Aorta (tissue), 5 donors: ENCODE results near the gene PURB. TPM values are rescaled to one million over a fixed set of nuclear protein-coding genes. Genes with fewer than 3 reads are reported as not detected.
A peak's percentile ranks its signal among the peaks of the same experiment; 100 is the strongest.
"Not testable (repeated sequence)": the region's sequence is repeated elsewhere in the genome, so short reads cannot be mapped to it uniquely, and the experiment has no call there.

Experiments
- ATAC-seq: fragments of 200-7000 bp; cut with Tn5 transposase; one replicate; pipeline ENCODE4 v1.9.1; 2022; ENCODE audit warnings: moderate library complexity; ENCODE audit not compliant: low FRiP score
- DNase-seq, 2 donors: peaks; one replicate each; pipeline ENCODE4 v3.0.0-alpha.2; 2020
- H3K27ac ChIP-seq, 2 donors: one replicate each; pipeline ENCODE4 v1.5.1; 2013; ENCODE audit warnings: low read length in 2 of 2, mild to moderate bottlenecking in 2 of 2, moderate library complexity in 2 of 2, control low read depth in 1 of 2, inconsistent platforms in 1 of 2, low read depth in 1 of 2
- H3K27me3 ChIP-seq, 2 donors: one replicate each; pipeline ENCODE4 v1.6.1; 2013; ENCODE audit warnings: control low read depth in 1 of 2, low read length in 1 of 2, mild to moderate bottlenecking in 1 of 2, moderate library complexity in 1 of 2; ENCODE audit not compliant: insufficient read depth in 2 of 2, control insufficient read depth in 1 of 2
- H3K36me3 ChIP-seq, 2 donors: one replicate each; pipeline ENCODE4 v1.6.1; 2013; ENCODE audit warnings: control low read depth in 1 of 2, low read length in 1 of 2, mild to moderate bottlenecking in 1 of 2; ENCODE audit not compliant: insufficient read depth in 2 of 2, control insufficient read depth in 1 of 2
- H3K4me1 ChIP-seq, 2 donors: one replicate each; pipeline ENCODE4 v1.6.1; 2013; ENCODE audit warnings: low read length in 2 of 2, control low read depth in 1 of 2, mild to moderate bottlenecking in 1 of 2, moderate library complexity in 1 of 2; ENCODE audit not compliant: insufficient read depth in 2 of 2, control insufficient read depth in 1 of 2
- H3K4me3 ChIP-seq, 2 donors: one replicate each; pipeline ENCODE4 v1.5.1; 2013; ENCODE audit warnings: low read length in 2 of 2, control low read depth in 1 of 2, mild to moderate bottlenecking in 1 of 2
- H3K9me3 ChIP-seq: one replicate; pipeline ENCODE4 v1.6.1; 2013; ENCODE audit warnings: mild to moderate bottlenecking, low read length; ENCODE audit not compliant: control insufficient read depth
- WGBS, 2 donors: extraction: QIAGEN DNeasy Blood & Tissue Kit; methylation state at CpG; one replicate each; pipeline ENCODE4 v1.1.7; 2013; 5-methylcytosine and 5-hydroxymethylcytosine counted together
- intact Hi-C, 2 donors: fragments of 100-400 bp; cut with DNase I; formaldehyde crosslinking; loops; one replicate each; pipeline versions ENCODE4 v1.14.2 to v1.15.0; 2022
- polyA plus RNA-seq, 2 donors: library from polyadenylated mRNA; stranded (reverse); fragments of 200-250 nt; gene quantifications; one replicate each; pipeline ENCODE4 v1.2.3, GENCODE V29; 2013
- total RNA-seq, 2 donors: library from RNA; stranded (reverse); fragmentation: NEBNext Ultra II Directional; extraction: Animal tissue kit (Norgen Biotek cat#: 25700); gene quantifications; one replicate each; pipeline ENCODE4 v1.2.1, GENCODE V29; 2021
- donor health status: healthy with polysubstance abuse.
- donor health status: Bipolar disorder and iron deficiency.
- donor health status: DM: no; HTN: no; CAD: no.
- donor health status: DM: no; HTN: no; CAD: no.
- donor health status: DM: yes; HTN: yes; CAD: no.

The PURB gene
- total and polyA plus RNA-seq, 4 donors = 7.9 to 33.9 (median 17.6) TPM

- Histone ChIP-seq H3K9me3 (no peaks in the 10 kb centered on the region), H3K27me3 (no peaks in the 10 kb centered on the region), H3K27ac (no peak overlapping the region), H3K4me1 (no peaks in the 10 kb centered on the region), H3K4me3 (no peak overlapping the region), H3K36me3 (no peaks in the 10 kb centered on the region)
- WGBS, 2 donors = 79 to 84% methylated on average over 3 of the region's 3 CpGs
- DNase-seq = no peak
- intact Hi-C loops = no loop called here
- ATAC-seq = no peak
Observed at GRCh38 chr7:44853391-44853790, 31.9 kb downstream of the PURB start.

- WGBS, 2 donors = 82 to 86% methylated on average over 3 of the region's 3 CpGs
- ATAC-seq (no peak), DNase-seq (no peak)
- Histone ChIP-seq H3K27ac (no peak overlapping the region), H3K4me3 (no peak overlapping the region), H3K27me3 (no peaks in the 10 kb centered on the region), H3K4me1 (no peaks in the 10 kb centered on the region), H3K36me3 (no peaks in the 10 kb centered on the region), H3K9me3 (no peaks in the 10 kb centered on the region)
- intact Hi-C loops = no loop called here
Observed at GRCh38 chr7:44852590-44852989, 32.7 kb downstream of the PURB start.

- Histone ChIP-seq H3K36me3 (no peaks in the 10 kb centered on the region), H3K27me3 (no peaks in the 10 kb centered on the region), H3K4me1 (no peaks in the 10 kb centered on the region), H3K9me3 (no peaks in the 10 kb centered on the region), H3K27ac (no peak overlapping the region), H3K4me3 (no peak overlapping the region)
- 70 to 79% methylated on average over 5 of the region's 5 CpGs for WGBS, 2 donors
- no peak for DNase-seq
- intact Hi-C loops = loop anchor here (2.0 to 10.0 kb wide), 5 partner anchors 35 to 268 kb away; partner anchors contain the start of genes PPIA (in 1 of the 2), PURB (in 1 of the 2), TMED4 (in 1 of the 2) and ZMIZ2 (in 1 of the 2)
- ATAC-seq = no peak
Observed at GRCh38 chr7:44849885-44850544, 35.3 kb downstream of the PURB start.

- Histone ChIP-seq H3K27me3 (no peaks in the 10 kb centered on the region), H3K4me3 (no peak overlapping the region), H3K27ac (no peak overlapping the region), H3K36me3 (no peaks in the 10 kb centered on the region), H3K9me3 (no peaks in the 10 kb centered on the region), H3K4me1 (no peaks in the 10 kb centered on the region)
- intact Hi-C loops = loop anchor here (2.0 to 10.0 kb wide), 5 partner anchors 35 to 267 kb away; partner anchors contain the start of genes PPIA (in 1 of the 2), PURB (in 1 of the 2), TMED4 (in 1 of the 2) and ZMIZ2 (in 1 of the 2)
- DNase-seq = no peak
- no peak for ATAC-seq
- 38 to 42% methylated on average over 10 of the region's 10 CpGs for WGBS, 2 donors
Observed at GRCh38 chr7:44849259-44849884, 36.0 kb downstream of the PURB start.

GRCh38 chr7:44847920-44848634 is 37.3 kb downstream of the PURB start, which contains the start of gene H2AZ2:
H2AZ2 (minus strand) TSS chr7:44848087; CDS start chr7:44847971, 116 bp downstream.
- no peaks in the 10 kb centered on the region for H3K36me3 ChIP-seq
- 1% methylated on average over 54 to 70 of the region's 70 CpGs for WGBS, 2 donors
- intact Hi-C loops = loop anchor here (1.0 to 10.0 kb wide), 6 partner anchors 37 to 266 kb away; partner anchors contain the start of genes PPIA (in 1 of the 2), PURB (in 1 of the 2), TMED4 (in 1 of the 2) and ZMIZ2 (in 1 of the 2)
- no peaks in the 10 kb centered on the region for H3K9me3 ChIP-seq
- peak within 1 kb of the TSS; percentile 72 to 98 for H3K27ac ChIP-seq
- peak; percentile 100 for DNase-seq
- peak; percentile 98 for ATAC-seq
- peak within 1 kb of the TSS; percentile 51 to 85 for H3K4me3 ChIP-seq
- H3K27me3 ChIP-seq = no peaks in the 10 kb centered on the region
- H3K4me1 ChIP-seq = no peaks in the 10 kb centered on the region

GRCh38 chr7:44847509-44847919 is 37.8 kb downstream of the PURB start:
- ATAC-seq (peak; percentile 91), DNase-seq (peak; percentile 94 to 96)
- peak overlapping the region; percentile 72 to 96 for H3K27ac ChIP-seq
- H3K27me3 ChIP-seq = no peaks in the 10 kb centered on the region
- 0% methylated on average over 36 of the region's 36 CpGs for WGBS, 2 donors
- no peaks in the 10 kb centered on the region for H3K36me3 ChIP-seq
- intact Hi-C loops = loop anchor here (1.0 to 10.0 kb wide), 4 partner anchors 50 to 265 kb away; partner anchors contain the start of genes PPIA (in 1 of the 2) and TMED4 (in 1 of the 2)
- peak overlapping the region; percentile 51 to 85 for H3K4me3 ChIP-seq
- no peaks in the 10 kb centered on the region for H3K9me3 ChIP-seq
- no peaks in the 10 kb centered on the region for H3K4me1 ChIP-seq

GRCh38 chr7:44846816-44847508 is 38.4 kb downstream of the PURB start:
- no peaks in the 10 kb centered on the region for H3K27me3 ChIP-seq
- ATAC-seq (no peak), DNase-seq (no peak)
- H3K4me1 ChIP-seq = no peaks in the 10 kb centered on the region
- intact Hi-C loops = loop anchor here (1.0 to 10.0 kb wide), 4 partner anchors 50 to 265 kb away; partner anchors contain the start of genes PPIA (in 1 of the 2) and TMED4 (in 1 of the 2)
- H3K4me3 ChIP-seq = peak overlapping the region; percentile 51 to 85
- WGBS, 2 donors = 0% methylated on average over 12 of the region's 12 CpGs
- no peaks in the 10 kb centered on the region for H3K36me3 ChIP-seq
- peak overlapping the region; percentile 72 to 96 for H3K27ac ChIP-seq
- H3K9me3 ChIP-seq = no peaks in the 10 kb centered on the region

GRCh38 chr7:44846390-44846789 is 38.9 kb downstream of the PURB start:
- 57 to 62% methylated on average over 11 of the region's 11 CpGs for WGBS, 2 donors
- not testable (repeated sequence) for H3K27ac ChIP-seq, H3K4me1 ChIP-seq

More at GRCh38 chr7:44846390-44846789, 38.9 kb downstream of the PURB start:
- peak overlapping the region in 1 of 2 donors; percentile 51 for H3K4me3 ChIP-seq
- H3K9me3 ChIP-seq, ATAC-seq, H3K27me3 ChIP-seq, H3K36me3 ChIP-seq, DNase-seq: not testable (repeated sequence)
- intact Hi-C loops = loop anchor here (5.0 to 10.0 kb wide), 3 partner anchors 49 to 264 kb away; partner anchors contain the start of genes PPIA (in 1 of the 2) and TMED4 (in 1 of the 2)
